ENCODE measurements around the gene VPS50.
"Not testable (repeated sequence)": the region's sequence is repeated elsewhere in the genome, so short reads cannot be mapped to it uniquely, and the experiment has no call there.

The VPS50 gene

DNA sequence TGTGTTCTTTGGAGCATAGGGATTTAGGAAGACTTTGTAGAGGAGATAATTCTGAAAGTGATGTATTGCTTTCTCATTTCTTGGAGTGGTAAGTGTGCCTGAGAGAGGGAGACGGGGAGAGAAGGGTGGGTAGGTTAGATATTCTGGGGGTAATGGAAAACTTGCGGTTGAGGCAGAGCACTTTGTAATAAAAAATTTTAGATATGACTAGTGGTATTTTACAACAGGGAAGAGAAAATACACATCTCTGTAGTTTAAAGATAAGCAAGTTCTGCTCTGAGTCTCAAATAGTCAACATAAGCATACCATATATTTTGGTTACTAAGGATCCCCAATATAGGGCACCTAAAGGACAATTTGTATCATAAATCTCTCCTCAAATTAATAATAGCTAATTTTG lies 6.6 kb downstream of the VPS50 start:
- DNase-seq (ENCODE audit: low read depth) = no peak

DNA sequence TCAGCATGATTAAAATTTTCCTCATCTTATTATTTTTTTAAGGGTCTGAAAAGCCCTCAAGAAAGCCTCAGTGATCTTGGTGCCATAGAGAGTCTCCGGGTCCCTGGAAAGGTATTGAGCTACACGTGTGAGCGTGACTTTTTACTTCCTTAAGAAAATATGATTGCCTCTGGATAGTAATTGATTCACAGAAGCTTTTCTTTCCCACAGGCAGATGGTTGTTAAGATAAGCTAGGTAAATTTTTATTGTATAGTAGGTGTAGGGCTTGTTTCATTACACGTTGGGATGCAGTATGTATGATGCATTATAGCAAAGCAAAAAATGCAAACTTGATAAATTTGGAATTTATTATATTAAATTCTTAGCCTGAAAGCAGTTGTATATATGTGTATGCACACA lies 7.7 kb downstream of the VPS50 start:
- no peak for DNase-seq (ENCODE audit: low read depth)

DNA sequence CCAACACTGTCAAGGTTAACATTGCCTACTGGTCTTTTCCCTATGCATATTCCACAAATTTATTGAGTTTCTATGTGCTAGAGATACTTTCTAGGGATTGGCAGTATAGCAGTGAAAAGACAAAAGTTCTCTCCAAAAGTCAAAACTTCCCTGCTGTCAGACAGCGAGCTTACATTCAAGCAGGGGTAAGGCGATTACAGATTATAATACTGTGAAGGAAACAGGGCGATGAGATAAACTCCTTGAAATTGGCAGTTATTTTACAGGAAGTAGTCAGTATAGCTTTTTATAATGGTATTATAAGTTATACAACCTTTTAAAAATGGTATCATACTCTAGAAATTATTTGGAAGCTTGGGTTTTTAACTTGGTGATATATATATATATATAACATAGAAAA lies 9.9 kb downstream of the VPS50 start:
- no peak for DNase-seq (ENCODE audit: low read depth)

DNA sequence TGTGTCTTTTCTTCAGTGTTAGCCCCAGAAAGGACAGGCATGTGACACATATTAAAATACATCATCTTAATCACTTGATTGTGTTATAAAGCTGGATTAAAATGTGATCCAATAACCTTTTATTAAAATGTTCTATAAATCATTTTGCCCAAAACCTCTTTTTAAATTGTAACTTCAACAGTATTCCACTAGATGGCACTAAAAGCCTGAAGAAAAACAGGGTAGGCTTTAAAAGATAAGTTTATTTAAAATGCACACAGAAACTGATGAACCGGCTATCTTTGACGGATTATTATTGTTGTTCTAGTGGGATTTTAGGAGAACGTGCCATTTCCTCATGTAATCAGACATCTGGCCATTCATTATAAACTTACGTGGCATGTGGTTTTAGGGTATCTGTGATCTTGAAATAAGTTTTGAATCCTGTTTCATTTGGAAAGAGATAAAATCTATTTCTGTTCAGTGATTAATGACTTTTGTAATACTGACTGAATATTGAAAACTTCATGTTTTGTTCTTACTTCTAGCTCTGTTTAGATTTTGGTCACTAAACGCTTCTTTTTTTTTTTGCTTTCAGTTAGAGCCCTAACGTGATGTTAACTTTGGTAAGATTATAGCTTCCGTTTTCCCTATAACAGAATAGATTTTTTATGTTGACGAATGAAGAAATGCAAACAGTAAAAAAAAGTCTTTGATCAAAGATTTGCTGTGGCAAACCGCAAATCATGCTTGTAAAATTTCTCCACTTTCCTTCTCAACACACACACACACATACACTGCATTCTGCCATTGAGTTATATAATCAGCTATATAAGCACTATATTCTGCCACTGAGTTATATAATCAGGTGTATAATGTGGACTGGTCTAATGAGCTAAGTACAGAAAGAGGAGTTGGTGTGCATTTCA lies 13.6 kb downstream of the VPS50 start:
- DNase-seq (ENCODE audit: low read depth) = no peak

DNA sequence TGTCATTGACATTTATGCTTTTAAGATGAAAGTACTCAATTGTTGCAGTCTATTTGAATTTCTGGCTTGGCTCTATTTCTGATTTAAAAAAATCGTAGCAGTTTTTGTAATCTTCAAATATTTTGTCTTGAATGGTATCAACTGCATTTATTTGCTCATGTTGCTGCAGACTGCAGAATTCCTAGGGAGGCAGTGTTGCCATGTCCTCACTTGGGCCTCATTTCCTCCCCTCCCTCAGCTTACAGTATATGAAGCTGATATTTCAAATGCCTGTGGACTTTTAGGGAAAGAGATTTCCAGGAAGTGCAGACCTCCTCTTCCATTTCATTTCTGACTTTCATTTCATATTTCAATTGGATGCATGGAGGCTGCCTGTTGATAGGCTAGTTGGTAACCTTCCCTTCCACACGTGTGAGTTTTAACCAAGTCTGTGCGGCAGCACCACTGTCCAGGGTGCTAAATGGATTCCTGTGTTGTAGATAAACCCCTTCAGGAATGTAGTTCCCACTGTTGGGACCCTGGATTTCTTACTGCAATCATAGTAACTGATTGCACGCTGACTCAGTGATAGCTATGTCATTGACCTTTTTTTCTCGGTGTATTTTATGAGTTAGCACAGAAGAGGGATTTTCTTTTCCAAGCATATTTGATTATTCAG lies 17.5 kb downstream of the VPS50 start:
- no peak for DNase-seq (ENCODE audit: low read depth)

DNA sequence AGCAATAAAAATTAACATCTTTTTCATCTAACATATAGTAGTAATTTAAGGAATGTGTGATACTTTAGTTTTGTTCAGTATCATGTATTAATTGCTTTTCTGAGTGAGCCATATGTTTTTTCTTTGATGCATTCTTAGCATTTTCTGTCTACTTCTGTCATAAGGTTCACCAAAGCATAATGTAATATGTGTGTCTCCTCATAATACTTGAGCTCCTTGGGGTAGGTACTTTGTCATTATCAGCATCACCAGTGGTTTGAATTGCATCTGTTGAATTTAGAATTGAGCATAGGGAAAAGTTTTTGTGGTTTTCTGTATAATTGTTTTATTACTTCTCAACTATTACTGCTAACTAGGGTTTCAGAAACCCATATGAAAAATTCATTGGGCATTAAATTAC lies 26.5 kb downstream of the VPS50 start:
- no peak for DNase-seq (ENCODE audit: low read depth)

DNA sequence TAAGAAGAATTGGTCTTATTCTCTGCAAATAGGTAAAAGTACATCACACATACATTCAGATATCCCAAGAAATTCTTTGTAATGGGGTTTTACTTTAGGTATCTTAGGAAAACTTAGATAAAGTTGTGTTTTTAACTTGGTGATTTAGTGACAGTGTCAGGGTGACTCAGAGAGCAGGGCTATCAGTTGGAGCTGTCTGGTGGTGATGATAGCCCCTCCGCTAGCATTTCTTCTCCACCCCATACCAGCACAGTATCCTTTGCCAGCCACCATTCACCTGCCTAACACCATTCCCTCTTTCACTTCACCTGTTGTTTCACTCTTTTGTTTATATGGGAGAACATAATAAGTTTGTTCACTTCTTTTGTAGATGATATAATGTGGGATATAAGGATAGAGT lies 30.4 kb downstream of the VPS50 start:
- DNase-seq (ENCODE audit: low read depth) = no peak

DNA sequence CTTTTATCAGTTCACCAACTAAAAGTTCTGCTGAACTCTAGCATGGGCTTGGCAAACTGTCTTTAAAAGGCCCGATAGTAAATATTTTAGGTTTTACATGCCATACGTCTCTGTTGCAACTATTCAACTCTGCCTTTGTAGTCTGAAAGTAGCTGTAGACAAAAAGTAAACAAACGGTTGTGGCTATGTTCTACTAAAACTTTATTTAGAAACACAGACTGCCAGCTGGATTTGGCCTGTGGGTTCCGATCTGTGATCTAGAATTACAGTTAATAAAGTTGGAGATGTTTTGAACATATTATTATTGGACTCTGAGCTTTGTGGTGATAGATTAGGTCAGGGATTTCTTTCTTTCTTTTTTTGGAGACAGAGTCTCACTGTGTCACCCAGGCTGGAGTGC lies 33.1 kb downstream of the VPS50 start:
- DNase-seq (ENCODE audit: low read depth) = no peak

DNA sequence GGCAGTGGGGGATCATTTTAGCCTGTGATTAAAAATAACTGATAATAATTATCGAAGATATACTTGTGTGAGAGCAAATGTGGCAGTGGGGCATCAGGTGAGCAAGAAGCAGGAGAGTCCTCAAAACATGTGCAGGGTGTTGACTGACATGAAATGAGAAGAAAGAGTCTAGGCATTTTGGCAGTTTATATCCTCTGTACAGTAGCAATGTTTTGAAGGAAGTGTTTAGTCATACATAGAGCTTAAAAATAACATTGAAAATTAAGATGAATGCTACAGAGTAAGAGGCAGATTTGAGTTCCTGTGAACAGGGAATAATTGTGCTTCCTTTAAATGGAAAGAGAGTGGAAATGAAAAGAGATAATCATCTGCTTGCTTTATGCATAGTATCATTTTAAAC lies 47.4 kb downstream of the VPS50 start:
- no peak for DNase-seq (ENCODE audit: low read depth)

DNA sequence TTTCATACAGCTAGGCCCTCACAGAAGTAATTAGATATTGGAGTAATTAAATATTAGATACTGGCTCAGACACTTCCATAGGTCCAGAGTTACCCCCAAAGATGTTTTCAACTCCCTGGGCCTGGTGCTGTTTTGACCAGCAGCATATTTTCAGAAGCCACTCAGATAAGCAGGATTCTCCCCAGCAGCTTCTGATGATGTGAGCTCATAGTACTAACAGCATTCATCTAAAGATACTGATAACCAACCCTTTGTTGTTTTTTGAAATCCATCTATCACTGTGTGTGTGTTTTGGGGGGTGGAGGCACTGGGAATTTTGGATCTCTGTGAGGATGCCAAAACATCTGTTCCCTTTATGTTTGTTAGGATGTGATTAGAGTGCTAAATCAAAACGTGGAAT lies 52.7 kb downstream of the VPS50 start:
- no peak for DNase-seq (ENCODE audit: low read depth)

DNA sequence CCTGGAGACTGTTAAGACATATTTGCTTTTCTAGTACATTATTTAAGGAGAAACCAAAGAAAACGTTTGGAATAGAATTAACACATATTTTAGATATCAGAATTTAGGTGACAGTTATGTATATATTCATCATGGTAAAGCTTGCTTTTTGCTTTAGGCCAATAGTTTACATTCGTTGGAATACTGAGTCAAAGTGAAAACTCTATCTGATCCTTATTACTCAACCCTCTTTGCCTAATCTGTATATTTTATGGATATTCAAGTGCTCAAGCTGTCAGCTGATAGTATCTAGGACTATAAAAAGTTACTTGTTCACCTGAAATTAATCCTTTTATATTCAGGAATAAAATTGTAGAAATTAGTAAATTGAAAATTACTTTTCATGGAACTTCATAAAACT lies 61.1 kb downstream of the VPS50 start:
- no peak for DNase-seq (ENCODE audit: low read depth)

DNA sequence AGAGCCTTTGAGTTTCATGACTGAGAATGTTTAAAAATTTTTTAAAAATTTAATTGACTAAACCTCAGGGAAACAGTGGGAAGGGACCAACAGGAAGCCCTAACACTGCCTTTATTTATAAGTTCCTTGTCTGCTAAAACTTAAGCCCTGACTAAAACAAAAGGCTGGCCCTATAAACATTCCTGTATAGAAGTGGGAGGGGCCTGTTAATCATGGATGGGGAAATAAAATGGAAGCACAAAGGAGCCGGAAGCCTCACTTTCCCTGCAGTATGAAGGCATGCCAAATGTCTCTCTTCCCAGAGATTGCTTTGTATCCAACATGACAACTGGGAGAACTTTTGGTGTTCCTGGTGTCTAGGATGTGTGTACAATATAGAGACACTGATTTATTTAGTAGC lies 66.0 kb downstream of the VPS50 start:
- DNase-seq (ENCODE audit: low read depth) = no peak

DNA sequence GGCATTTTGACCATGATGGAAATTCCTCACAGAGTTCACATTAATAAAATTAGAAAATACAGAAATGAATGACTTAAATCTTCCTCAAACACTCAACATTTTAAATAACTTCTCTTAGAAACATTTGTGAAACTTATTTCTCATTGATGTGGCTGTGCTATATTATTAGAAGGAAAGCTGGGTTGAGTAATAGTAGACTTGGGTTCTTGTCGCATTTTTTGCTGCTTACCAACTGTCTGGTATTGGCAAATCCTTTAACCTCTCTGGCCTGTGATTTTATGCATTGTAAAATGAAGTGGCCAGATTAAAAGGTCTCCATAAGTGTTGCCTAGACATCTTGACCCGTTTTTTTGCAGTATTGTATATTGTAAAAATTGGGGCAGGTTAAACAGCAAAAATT lies 66.5 kb downstream of the VPS50 start:
- DNase-seq (ENCODE audit: low read depth) = no peak

DNA sequence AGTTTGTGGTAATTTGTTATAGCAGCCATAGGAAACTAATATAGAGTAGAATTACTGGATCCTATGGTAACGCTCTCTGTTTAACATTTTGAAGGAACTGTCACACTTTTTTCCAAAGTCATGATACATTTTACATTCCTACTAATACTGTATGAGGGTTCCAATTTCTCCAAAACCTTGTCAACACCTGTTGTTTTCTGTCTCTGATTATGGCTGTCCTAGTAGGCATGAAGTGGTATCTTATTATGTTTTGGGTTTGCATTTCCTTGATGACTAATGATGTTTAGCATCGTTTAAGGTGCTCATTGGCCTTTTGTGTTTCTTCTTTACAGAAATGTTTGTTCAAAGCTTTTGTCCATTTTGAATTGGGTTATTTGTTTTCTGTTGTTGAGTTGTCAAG lies 69.6 kb downstream of the VPS50 start:
- no peak for DNase-seq (ENCODE audit: low read depth)

DNA sequence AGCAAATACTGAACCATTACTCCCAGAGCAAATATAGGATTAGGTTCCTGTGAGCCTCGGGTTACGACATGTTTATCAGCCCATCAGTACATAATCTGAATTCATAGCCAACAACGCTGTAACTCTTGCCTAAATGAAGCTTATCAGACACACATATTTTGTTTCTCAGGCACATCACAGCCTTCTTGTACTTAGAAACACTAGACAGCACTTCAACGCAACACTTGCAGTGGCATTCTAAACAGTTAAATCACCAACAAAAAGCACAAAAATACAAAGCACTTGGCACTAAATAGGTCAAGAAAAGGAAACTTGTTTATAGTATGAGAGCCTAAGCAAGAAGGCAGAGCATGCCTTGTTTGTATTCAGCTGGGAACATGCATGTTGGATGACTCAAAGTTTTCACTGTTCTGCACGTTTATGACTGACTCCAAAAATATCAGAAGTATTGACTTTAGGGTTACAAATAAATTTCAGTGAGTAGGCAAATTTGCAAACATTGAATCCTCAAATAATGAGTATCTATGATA lies 75.0 kb downstream of the VPS50 start:
- DNase-seq (ENCODE audit: low read depth) = no peak

DNA sequence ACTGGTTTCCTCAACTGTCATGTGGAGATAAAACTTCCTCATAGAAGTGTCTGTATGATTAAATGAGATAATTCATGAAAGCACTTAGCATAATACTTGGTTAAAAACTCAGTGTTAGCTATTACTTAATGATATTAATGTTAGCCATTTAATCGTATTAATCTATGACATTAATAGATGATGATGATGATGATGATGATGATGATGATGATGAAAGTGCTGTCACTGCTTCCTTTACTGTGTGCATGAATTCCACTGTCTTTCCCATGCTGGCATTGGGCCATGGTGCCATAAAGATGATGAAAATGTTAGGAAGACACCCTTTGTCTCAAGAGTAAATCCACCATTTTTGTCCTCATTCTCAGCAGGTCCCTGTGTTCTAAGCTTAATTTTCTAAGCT lies 75.8 kb downstream of the VPS50 start:
- DNase-seq (ENCODE audit: low read depth) = no peak

DNA sequence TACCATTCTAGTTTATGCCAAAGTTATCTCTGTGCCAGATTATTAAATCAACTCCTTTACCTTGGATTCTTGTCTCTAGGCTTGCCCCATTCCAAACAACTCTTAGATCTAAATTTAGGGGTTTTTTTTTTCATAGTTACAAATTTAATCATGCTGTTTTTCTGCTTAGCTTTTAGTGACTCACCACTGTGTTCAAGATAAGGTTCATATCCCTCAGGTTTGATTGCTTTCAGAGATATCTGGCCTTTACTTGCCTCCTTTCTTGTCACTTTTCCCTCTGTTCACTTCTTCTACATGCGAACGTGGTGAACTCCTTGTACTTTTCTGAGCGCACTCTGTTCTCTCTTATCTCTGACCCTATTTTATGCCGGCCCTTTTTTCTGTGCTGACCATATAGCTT lies 78.2 kb downstream of the VPS50 start:
- no peak for DNase-seq (ENCODE audit: low read depth)

DNA sequence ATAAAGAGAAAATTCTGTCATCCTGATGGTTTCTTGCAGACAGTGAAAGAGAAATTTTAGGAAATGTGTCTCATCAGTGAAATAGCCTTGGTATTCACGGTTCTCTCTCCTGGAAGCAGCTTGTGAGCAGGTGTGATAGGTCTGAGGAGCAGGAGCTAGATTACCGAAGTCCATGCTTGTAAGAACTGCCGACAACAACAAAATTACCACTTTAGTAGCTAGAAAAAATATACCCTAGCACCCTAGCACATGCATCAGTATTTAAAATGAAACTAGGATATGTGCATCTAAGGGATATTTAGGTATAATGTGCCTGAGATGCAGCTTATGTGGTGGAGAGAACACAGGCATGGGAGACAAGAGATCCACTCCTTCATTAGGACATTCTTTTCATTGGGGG lies 82.3 kb downstream of the VPS50 start:
- no peak for DNase-seq (ENCODE audit: low read depth)

DNA sequence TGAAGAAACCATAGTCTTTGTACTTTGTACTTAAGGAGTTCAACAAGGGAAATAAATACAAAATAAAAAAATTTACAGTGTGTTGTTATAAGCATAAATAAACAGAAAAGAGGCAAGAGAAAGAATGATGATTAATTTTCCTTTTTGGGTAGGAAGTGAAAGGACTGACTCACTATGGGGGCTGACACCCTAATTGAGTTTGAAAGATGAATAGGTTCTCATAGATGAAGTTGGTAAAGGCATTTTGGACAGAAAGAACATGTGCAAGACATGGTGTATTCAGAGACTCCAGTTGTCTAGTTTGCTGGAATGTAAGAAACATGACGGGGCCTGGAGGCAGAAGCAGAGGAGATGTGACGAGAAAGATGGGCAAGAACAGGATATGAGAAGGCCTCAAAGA lies 83.7 kb downstream of the VPS50 start:
- no peak for DNase-seq (ENCODE audit: low read depth)

DNA sequence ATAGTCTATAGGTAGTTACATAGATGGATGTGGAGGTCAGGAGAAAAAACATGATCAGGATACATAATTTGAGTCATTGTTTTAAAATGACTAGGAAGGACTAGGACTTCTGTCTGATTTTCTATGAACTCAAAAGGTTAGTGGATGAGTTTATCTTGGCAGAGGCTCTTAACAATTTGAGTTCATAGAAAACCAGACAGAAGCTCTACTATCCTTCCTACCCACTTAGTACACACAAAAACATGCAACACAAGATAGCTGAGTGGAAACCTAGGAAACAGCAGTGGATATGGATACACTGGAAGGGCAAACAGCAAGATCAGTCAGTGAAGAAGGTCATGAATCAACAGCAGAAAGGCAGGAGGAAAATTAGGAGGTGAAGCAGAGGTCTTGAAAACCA lies 84.6 kb downstream of the VPS50 start:
- DNase-seq (ENCODE audit: low read depth) = no peak

DNA sequence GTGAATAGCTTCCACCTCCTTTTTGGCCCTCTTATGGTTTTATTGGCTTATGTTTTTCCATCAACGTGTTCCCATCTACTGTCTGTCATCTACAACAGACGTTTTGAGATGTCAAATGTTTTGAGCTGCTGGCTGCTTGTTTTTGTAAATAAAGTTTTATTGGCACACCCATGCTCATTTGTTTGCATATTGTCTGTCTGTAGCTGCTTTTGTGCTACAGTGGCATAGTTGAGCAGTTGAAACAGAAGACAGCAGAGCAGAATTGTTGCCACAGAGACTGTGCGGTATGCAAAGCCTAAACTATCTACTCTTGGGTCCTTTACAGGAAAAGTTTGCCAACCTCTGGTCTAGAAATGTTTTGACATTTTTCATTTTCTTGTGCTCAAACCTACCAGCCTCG lies 88.7 kb downstream of the VPS50 start:
- no peak for DNase-seq (ENCODE audit: low read depth)

DNA sequence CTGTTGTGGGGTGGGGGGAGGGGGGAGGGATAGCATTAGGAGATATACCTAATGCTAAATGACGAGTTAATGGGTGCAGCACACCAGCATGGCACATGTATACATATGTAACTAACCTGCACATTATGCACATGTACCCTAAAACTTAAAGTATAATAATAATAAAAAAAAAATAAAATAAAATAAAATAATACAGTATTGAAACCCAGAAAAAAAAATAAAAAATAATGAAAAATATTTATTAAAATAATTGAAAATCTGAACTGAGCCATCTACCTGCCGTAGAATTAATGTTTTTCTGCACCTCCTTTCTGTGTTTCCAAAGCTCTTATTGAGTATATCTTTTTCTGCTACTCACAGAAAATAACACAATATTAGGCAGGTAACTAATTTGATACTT lies 94.1 kb downstream of the VPS50 start:
- DNase-seq (ENCODE audit: low read depth) = not testable (repeated sequence)

DNA sequence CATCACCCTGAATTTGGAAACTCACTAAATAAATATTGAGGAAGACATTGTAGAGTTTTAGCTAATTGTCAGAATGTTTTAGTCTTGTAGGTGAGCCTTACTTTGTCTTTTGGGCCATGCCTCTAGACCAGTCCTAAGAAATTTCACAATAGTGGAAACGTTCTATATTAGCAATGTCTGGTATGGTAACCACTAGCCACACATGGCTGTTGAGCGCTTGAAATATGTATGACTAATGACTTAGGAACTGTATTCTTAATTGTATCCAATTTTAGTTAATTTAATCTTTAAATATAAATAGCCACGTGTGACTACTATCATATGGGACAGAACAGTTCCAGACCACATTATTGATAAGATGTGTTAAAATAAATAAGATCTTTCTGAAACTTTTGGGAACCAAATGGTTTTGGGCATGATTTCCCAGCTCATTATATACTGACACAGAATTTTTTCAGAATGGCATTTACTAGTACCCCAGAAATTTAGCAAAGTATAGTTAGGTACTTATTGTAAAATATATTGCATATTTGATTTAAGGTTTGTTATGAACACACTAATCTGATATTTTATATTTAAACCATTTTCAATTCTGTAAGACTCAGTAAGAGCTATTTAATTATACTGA lies 95.0 kb downstream of the VPS50 start:
- DNase-seq (ENCODE audit: low read depth) = no peak
